Activated T-cell treated with anti-CD3 and anti-CD28 coated beads, Interleukin-2, amount 50 U/mL, for 1 hour (primary cell): Measurements from ENCODE around the gene GSTM4.
"Not testable (repeated sequence)": the region's sequence is repeated elsewhere in the genome, so short reads cannot be mapped to it uniquely, and the experiment has no call there.

Experiments used
- DNase-seq: peaks from one replicate; pipeline ENCODE4 v3.0.0-alpha.2; 2020

GSTM4 gene

GRCh38 chr1:109639841-109640184, 16.1 kb upstream of the GSTM4 start:
- DNase-seq: no peak

GRCh38 chr1:109640285-109640865, 15.5 kb upstream of the GSTM4 start:
- peak; percentile 95 for DNase-seq

GRCh38 chr1:109641078-109641740, 14.7 kb upstream of the GSTM4 start:
- no peak for DNase-seq

GRCh38 chr1:109641861-109642260, 14.0 kb upstream of the GSTM4 start:
- DNase-seq: no peak

GRCh38 chr1:109642626-109643025, 13.3 kb upstream of the GSTM4 start:
- DNase-seq: no peak

GRCh38 chr1:109643385-109644230, 12.3 kb upstream of the GSTM4 start:
- peak; percentile 89 for DNase-seq

- DNase-seq: no peak
Measured at GRCh38 chr1:109644670-109645069, 11.2 kb upstream of the GSTM4 start.

- DNase-seq: no peak
Measured at GRCh38 chr1:109649491-109649914, 6.4 kb upstream of the GSTM4 start.

- no peak for DNase-seq
Measured at GRCh38 chr1:109650609-109651008, 5.3 kb upstream of the GSTM4 start.

- DNase-seq: no peak
Measured at GRCh38 chr1:109652402-109652801, 3.5 kb upstream of the GSTM4 start.

GRCh38 chr1:109653306-109653705, 2.6 kb upstream of the GSTM4 start:
- no peak for DNase-seq

GRCh38 chr1:109654519-109654918, 1.4 kb upstream of the GSTM4 start:
- no peak for DNase-seq

- no peak for DNase-seq
Measured at GRCh38 chr1:109657395-109657794, 1.5 kb downstream of the GSTM4 start.

- no peak for DNase-seq
Measured at GRCh38 chr1:109657970-109658369, 2.1 kb downstream of the GSTM4 start.

- no peak for DNase-seq
Measured at GRCh38 chr1:109658533-109659042, 2.7 kb downstream of the GSTM4 start.

- no peak for DNase-seq
Measured at GRCh38 chr1:109659145-109659544, 3.2 kb downstream of the GSTM4 start.

- no peak for DNase-seq
Measured at GRCh38 chr1:109659997-109660690, 4.2 kb downstream of the GSTM4 start.

GRCh38 chr1:109660691-109661026, 4.8 kb downstream of the GSTM4 start:
- not testable (repeated sequence) for DNase-seq

- DNase-seq: no peak
Measured at GRCh38 chr1:109661391-109661790, 5.5 kb downstream of the GSTM4 start.

GRCh38 chr1:109664671-109665070, 8.8 kb downstream of the GSTM4 start:
- no peak for DNase-seq

GRCh38 chr1:109667452-109668122, 11.7 kb downstream of the GSTM4 start, which contains the start of gene GSTM2:
Gene GSTM2, plus strand, starts transcription at chr1:109668057. Its CDS starts 59 bp downstream, at chr1:109668116.
- DNase-seq: peak; percentile 85

GRCh38 chr1:109668123-109668775, 12.3 kb downstream of the GSTM4 start:
- DNase-seq: no peak
